Breast epithelium (tissue), 3 donors: ENCODE data around the gene ITGB7.

Source experiments
- POLR2A ChIP-seq: fragments of 450-650 bp; IDR thresholded peaks from one replicate; pipeline ENCODE4 v1.6.1; 2016; ENCODE audit warnings: antibody characterized with exemption, mild to moderate bottlenecking, moderate library complexity
- TF ChIP-seq, protein P1 (sequence below), 3 donors: fragments of 450-650 bp; IDR thresholded peaks; one replicate each; pipeline ENCODE4 v1.5.1; 2016 to 2017; ENCODE audit warnings: antibody characterized with exemption in 3 of 3, mild to moderate bottlenecking in 3 of 3, moderate library complexity in 3 of 3

DNA sequence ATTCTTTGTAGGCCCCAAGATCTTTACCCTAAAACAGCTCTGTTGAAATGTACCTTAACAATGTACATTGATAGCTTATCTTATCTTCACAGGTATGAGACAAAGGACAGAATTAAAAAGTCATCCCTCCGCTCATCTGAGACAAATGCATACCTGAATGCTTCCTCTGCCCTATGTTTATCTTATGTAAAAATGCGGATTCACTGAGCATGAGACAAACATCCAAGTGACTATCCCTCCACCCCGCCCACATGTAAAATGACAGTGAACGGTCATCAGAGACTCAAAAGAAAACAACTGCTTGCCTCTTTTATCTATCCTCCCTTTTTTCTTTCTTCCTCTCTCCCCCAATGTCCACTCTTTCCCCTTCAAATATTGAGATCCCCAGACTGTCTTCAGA, 63.7 kb downstream of the ITGB7 start:
- TF ChIP-seq, protein P1, sequence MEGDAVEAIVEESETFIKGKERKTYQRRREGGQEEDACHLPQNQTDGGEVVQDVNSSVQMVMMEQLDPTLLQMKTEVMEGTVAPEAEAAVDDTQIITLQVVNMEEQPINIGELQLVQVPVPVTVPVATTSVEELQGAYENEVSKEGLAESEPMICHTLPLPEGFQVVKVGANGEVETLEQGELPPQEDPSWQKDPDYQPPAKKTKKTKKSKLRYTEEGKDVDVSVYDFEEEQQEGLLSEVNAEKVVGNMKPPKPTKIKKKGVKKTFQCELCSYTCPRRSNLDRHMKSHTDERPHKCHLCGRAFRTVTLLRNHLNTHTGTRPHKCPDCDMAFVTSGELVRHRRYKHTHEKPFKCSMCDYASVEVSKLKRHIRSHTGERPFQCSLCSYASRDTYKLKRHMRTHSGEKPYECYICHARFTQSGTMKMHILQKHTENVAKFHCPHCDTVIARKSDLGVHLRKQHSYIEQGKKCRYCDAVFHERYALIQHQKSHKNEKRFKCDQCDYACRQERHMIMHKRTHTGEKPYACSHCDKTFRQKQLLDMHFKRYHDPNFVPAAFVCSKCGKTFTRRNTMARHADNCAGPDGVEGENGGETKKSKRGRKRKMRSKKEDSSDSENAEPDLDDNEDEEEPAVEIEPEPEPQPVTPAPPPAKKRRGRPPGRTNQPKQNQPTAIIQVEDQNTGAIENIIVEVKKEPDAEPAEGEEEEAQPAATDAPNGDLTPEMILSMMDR (IDR thresholded peaks at IDR 0.05), result no peak
- no peak for TF ChIP-seq POLR2A
